ENCODE measurements around the gene USP10. TPM values are rescaled to one million over a fixed set of nuclear protein-coding genes. Genes with fewer than 3 reads are reported as not detected.
A peak's percentile ranks its signal among the peaks of the same experiment; 100 is the strongest.
"Not testable (repeated sequence)": the region's sequence is repeated elsewhere in the genome, so short reads cannot be mapped to it uniquely, and the experiment has no call there.

USP10 gene
- total and polyA plus RNA-seq, 3 experiments from 2014 or later, result 86.1 to 146 (median 143) TPM

GRCh38 chr16:84725481-84726078 is 25.8 kb downstream of the USP10 start:
- Mint-ChIP-seq H3K4me1 (peaks cover 47 to 70% (median 67%) of the 10 kb centered on the region in 3 donors), H3K27ac (peak overlapping the region in 2 of 8 donors; percentile 76 to 83), H3K9me3 (no peaks in the 10 kb centered on the region), H3K27me3 (no peaks in the 10 kb centered on the region), H3K36me3 (peaks cover 0 to 9% (median 0%) of the 10 kb centered on the region in 3 donors), H3K4me3 (no peak overlapping the region)
- DNase-seq, result no peak
- ChIA-PET CTCF (interaction anchor here (0.7 to 5.7 kb wide), 31 partner anchors 8 to 449 kb away, joined by 3 to 59 read pairs (median 6); no protein-coding TSS in a partner anchor), POLR2A (no interaction called here)
- no peak overlapping the region for H3K27ac ChIP-seq (ENCODE audit: low read depth, low read length)
- no peak overlapping the region for H3K4me3 ChIP-seq (ENCODE audit: low read length)
- no peaks in the 10 kb centered on the region for H3K36me3 ChIP-seq (ENCODE audit: insufficient read depth, low read length)
- H3K9me3 ChIP-seq (ENCODE audit: low read length), result no peaks in the 10 kb centered on the region
- H3K4me1 ChIP-seq (ENCODE audit: insufficient read depth, low read length), result peaks cover 30% of the 10 kb centered on the region
- no peaks in the 10 kb centered on the region for H3K27me3 ChIP-seq (ENCODE audit: insufficient read depth, low read length, poor library complexity, severe bottlenecking)

- POLR2A ChIA-PET, result no interaction called here
- CTCF ChIA-PET, result interaction anchor here (0.7 to 5.7 kb wide), 36 partner anchors 8 to 449 kb away, joined by 3 to 59 read pairs (median 5); no protein-coding TSS in a partner anchor
- Mint-ChIP-seq H3K27me3 (no peaks in the 10 kb centered on the region), H3K9me3 (no peaks in the 10 kb centered on the region), H3K4me3 (peak overlapping the region in 6 of 7 donors; percentile 29 to 68 (median 62)), H3K27ac (peak overlapping the region in 4 of 8 donors; percentile 56 to 83 (median 78)), H3K36me3 (peaks cover 0 to 7% (median 0%) of the 10 kb centered on the region in 3 donors), H3K4me1 (peaks cover 47 to 71% (median 70%) of the 10 kb centered on the region in 3 donors)
- no peak overlapping the region for H3K27ac ChIP-seq (ENCODE audit: low read depth, low read length)
- peaks cover 31% of the 10 kb centered on the region for H3K4me1 ChIP-seq (ENCODE audit: insufficient read depth, low read length)
- H3K9me3 ChIP-seq (ENCODE audit: low read length), result no peaks in the 10 kb centered on the region
- H3K27me3 ChIP-seq (ENCODE audit: insufficient read depth, low read length, poor library complexity, severe bottlenecking), result no peaks in the 10 kb centered on the region
- peak; percentile 62 to 85 (median 77) for DNase-seq
- peak overlapping the region; percentile 15 for H3K4me3 ChIP-seq (ENCODE audit: low read length)
- H3K36me3 ChIP-seq (ENCODE audit: insufficient read depth, low read length), result no peaks in the 10 kb centered on the region
Measured at GRCh38 chr16:84726079-84726668, 26.4 kb downstream of the USP10 start.

DNA sequence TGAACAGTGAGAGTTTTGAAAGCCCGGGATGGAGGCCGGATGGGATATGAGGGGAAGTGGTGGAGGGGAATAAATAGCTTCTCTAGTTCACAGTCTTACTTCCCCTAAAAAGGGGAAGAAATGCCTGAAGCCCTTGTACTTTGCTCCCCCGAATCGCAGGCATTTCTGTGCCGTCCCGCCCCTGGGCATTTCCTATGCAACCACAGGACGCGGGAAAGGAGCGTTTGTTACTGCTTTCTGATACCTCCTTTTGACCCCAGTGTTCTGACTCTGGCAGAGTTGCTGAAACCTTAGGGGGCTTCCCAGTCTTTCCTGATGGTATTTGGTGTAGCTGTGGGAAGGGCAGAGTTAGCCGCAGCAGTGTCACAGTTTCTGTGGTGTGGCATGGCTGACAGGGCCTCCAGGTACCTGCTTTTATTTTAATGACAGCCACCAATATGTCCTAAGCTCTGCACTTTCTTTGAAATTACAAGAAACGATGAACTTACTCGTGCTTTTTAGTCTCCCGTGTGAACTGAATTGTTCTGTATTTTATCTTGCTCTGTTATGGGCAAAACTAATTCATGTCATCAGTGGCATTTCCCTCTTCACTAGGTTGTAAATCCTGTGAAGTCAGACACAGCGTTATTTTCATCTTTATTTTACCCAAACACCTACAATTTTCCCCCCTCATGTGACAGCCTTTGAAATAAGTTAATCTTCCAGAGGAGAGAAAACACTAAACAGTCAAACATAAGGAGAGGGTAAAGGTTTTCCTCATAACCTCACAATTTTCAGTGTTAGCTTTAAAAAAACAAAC is 27.1 kb downstream of the USP10 start:
- Histone ChIP-seq H3K4me1 (ENCODE audit: insufficient read depth, low read length) (peaks cover 31% of the 10 kb centered on the region), H3K27me3 (ENCODE audit: insufficient read depth, low read length, poor library complexity, severe bottlenecking) (no peaks in the 10 kb centered on the region), H3K27ac (ENCODE audit: low read depth, low read length) (no peak overlapping the region), H3K9me3 (ENCODE audit: low read length) (no peaks in the 10 kb centered on the region), H3K36me3 (ENCODE audit: insufficient read depth, low read length) (no peaks in the 10 kb centered on the region), H3K4me3 (ENCODE audit: low read length) (no peak overlapping the region)
- Mint-ChIP-seq H3K27me3 (no peaks in the 10 kb centered on the region), H3K4me1 (peaks cover 51 to 76% (median 72%) of the 10 kb centered on the region in 3 donors), H3K27ac (peak overlapping the region in 1 of 8 donors; percentile 79), H3K4me3 (peak overlapping the region in 1 of 7 donors; percentile 31), H3K36me3 (peaks cover 0 to 4% (median 0%) of the 10 kb centered on the region in 3 donors), H3K9me3 (no peaks in the 10 kb centered on the region)
- CTCF ChIA-PET, result interaction anchor here (0.6 to 5.7 kb wide), 33 partner anchors 7 to 450 kb away, joined by 3 to 59 read pairs (median 6); no protein-coding TSS in a partner anchor
- POLR2A ChIA-PET, result no interaction called here
- DNase-seq, result no peak

- Histone ChIP-seq H3K27me3 (ENCODE audit: insufficient read depth, low read length, poor library complexity, severe bottlenecking) (no peaks in the 10 kb centered on the region), H3K27ac (ENCODE audit: low read depth, low read length) (no peak overlapping the region), H3K4me3 (ENCODE audit: low read length) (no peak overlapping the region), H3K4me1 (ENCODE audit: insufficient read depth, low read length) (peaks cover 31% of the 10 kb centered on the region), H3K36me3 (ENCODE audit: insufficient read depth, low read length) (peaks cover 6% of the 10 kb centered on the region), H3K9me3 (ENCODE audit: low read length) (no peaks in the 10 kb centered on the region)
- H3K36me3 Mint-ChIP-seq, result peaks cover 0 to 7% (median 0%) of the 10 kb centered on the region in 3 donors
- H3K27ac Mint-ChIP-seq, result no peak overlapping the region
- no peaks in the 10 kb centered on the region for H3K9me3 Mint-ChIP-seq
- POLR2A ChIA-PET, result no interaction called here
- peaks cover 47 to 68% (median 62%) of the 10 kb centered on the region in 3 donors for H3K4me1 Mint-ChIP-seq
- H3K4me3 Mint-ChIP-seq, result no peak overlapping the region
- no peak for DNase-seq
- H3K27me3 Mint-ChIP-seq, result no peaks in the 10 kb centered on the region
- CTCF ChIA-PET, result interaction anchor here (2.1 to 5.7 kb wide), 2 partner anchors 9 to 57 kb away, joined by 5 to 59 read pairs; no protein-coding TSS in a partner anchor
Measured at GRCh38 chr16:84728853-84729424, 29.1 kb downstream of the USP10 start.

GRCh38 chr16:84729716-84730320 is 30.0 kb downstream of the USP10 start:
- POLR2A ChIA-PET, result interaction anchor here (0.7 kb wide), 1 partner anchor 25 kb away, joined by 3 read pairs; no protein-coding TSS in a partner anchor
- peaks cover 40 to 61% (median 56%) of the 10 kb centered on the region in 3 donors for H3K4me1 Mint-ChIP-seq
- no peak for DNase-seq
- H3K9me3 Mint-ChIP-seq, result no peaks in the 10 kb centered on the region
- H3K27ac Mint-ChIP-seq, result peak overlapping the region in 2 of 8 donors; percentile 29 to 43
- Histone ChIP-seq H3K4me1 (ENCODE audit: insufficient read depth, low read length) (peaks cover 22% of the 10 kb centered on the region), H3K27ac (ENCODE audit: low read depth, low read length) (peak overlapping the region; percentile 62), H3K4me3 (ENCODE audit: low read length) (no peak overlapping the region), H3K9me3 (ENCODE audit: low read length) (no peaks in the 10 kb centered on the region), H3K27me3 (ENCODE audit: insufficient read depth, low read length, poor library complexity, severe bottlenecking) (no peaks in the 10 kb centered on the region), H3K36me3 (ENCODE audit: insufficient read depth, low read length) (peaks cover 9% of the 10 kb centered on the region)
- no peaks in the 10 kb centered on the region for H3K27me3 Mint-ChIP-seq
- H3K36me3 Mint-ChIP-seq, result peaks cover 0 to 12% (median 2%) of the 10 kb centered on the region in 3 donors
- CTCF ChIA-PET, result interaction anchor here (0.6 to 5.7 kb wide), 4 partner anchors 8 to 58 kb away, joined by 3 to 59 read pairs (median 4); no protein-coding TSS in a partner anchor
- H3K4me3 Mint-ChIP-seq, result peak overlapping the region in 1 of 7 donors; percentile 20

DNA sequence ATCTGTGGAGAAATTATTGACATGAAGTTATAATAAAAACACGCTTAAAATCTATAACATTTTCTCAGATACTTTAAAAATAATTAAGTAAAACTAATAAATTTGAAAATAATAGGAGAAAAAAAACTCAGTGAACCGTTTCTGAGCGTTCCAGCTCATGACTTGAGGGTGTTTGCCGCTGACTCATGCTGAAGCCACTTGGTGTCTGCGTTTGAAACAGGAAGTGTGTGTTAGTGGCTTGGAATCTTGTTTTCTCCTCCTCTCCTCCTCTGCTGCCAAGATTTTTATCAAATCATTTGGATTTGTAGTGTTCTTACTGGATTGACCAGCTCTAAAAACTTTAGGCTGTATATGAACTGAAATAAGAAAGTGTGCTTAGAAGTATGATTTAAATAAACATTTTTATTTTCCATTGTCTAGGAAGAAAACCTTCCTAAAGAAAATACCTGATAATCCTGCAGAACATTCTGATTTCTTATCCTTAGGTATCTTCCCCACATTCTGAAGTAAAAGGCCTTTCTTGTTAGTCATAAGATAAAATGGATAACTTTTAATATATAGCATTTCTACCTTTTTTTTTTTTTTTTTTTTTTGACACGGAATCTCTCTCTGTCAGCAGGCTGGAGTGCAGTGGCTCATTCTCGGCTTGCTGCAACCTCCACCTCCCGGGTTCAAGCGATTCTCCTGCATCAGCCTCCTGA is 30.8 kb downstream of the USP10 start:
- POLR2A ChIA-PET, result no interaction called here
- Histone ChIP-seq H3K4me1 (ENCODE audit: insufficient read depth, low read length) (peaks cover 21% of the 10 kb centered on the region), H3K36me3 (ENCODE audit: insufficient read depth, low read length) (peaks cover 9% of the 10 kb centered on the region), H3K4me3 (ENCODE audit: low read length) (no peak overlapping the region), H3K27ac (ENCODE audit: low read depth, low read length) (peak overlapping the region; percentile 62), H3K27me3 (ENCODE audit: insufficient read depth, low read length, poor library complexity, severe bottlenecking) (no peaks in the 10 kb centered on the region), H3K9me3 (ENCODE audit: low read length) (no peaks in the 10 kb centered on the region)
- no peaks in the 10 kb centered on the region for H3K27me3 Mint-ChIP-seq
- H3K36me3 Mint-ChIP-seq, result peaks cover 0 to 15% (median 2%) of the 10 kb centered on the region in 3 donors
- CTCF ChIA-PET, result interaction anchor here (0.6 to 5.7 kb wide), 4 partner anchors 7 to 58 kb away, joined by 3 to 59 read pairs (median 4); no protein-coding TSS in a partner anchor
- DNase-seq, result peak in 3 of 5 donors; percentile 13 to 54 (median 26)
- no peaks in the 10 kb centered on the region for H3K9me3 Mint-ChIP-seq
- H3K4me1 Mint-ChIP-seq, result peaks cover 39 to 64% (median 53%) of the 10 kb centered on the region in 3 donors
- H3K27ac Mint-ChIP-seq, result peak overlapping the region in 3 of 8 donors; percentile 30 to 64 (median 52)
- peak overlapping the region in 4 of 7 donors; percentile 10 to 53 (median 30) for H3K4me3 Mint-ChIP-seq

DNA sequence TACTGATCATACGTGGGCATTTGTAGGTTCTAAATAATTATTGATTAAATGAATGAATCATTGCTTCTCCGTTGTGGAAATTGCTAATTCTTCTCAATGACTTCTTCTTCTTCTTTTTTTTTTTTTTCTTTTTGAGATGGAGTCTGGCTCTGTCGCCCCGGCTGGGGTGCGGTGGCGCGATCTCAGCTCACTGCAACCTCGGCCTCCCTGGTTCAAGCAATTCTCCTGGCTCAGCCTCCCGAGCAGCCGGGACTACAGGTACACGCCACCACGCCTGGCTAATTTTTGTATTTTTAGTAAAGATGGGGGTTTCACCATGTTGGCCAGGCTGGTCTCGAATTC is 32.5 kb downstream of the USP10 start:
- POLR2A ChIA-PET; H3K4me3 Mint-ChIP-seq; H3K9me3 ChIP-seq (ENCODE audit: low read length); H3K27me3 Mint-ChIP-seq; H3K36me3 ChIP-seq (ENCODE audit: insufficient read depth, low read length); H3K27ac Mint-ChIP-seq; H3K4me3 ChIP-seq (ENCODE audit: low read length); H3K9me3 Mint-ChIP-seq; DNase-seq; H3K27me3 ChIP-seq (ENCODE audit: insufficient read depth, low read length, poor library complexity, severe bottlenecking): not testable (repeated sequence)
- Histone ChIP-seq H3K4me1 (ENCODE audit: insufficient read depth, low read length) (peaks cover 20% of the 10 kb centered on the region), H3K27ac (ENCODE audit: low read depth, low read length) (peak overlapping the region; percentile 48)
- CTCF ChIA-PET, result interaction anchor here (1.2 kb wide), 1 partner anchor 60 kb away, joined by 3 read pairs; no protein-coding TSS in a partner anchor
- H3K36me3 Mint-ChIP-seq, result peaks cover 0 to 21% (median 2%) of the 10 kb centered on the region in 3 donors
- peaks cover 36 to 63% (median 51%) of the 10 kb centered on the region in 3 donors for H3K4me1 Mint-ChIP-seq
